RWPE1 (cell line): ENCODE measurements around the gene KRT39.

Experiments used
- CTCF ChIA-PET: fragments of 350-600 bp; sonication (Branson Sonifier 250); formaldehyde crosslinking; extraction: SDS; loops from one replicate; lab custom pipeline; 2021; lab: Yijun Ruan, JAX
- POLR2A ChIA-PET: fragments of 400-600 bp; formaldehyde crosslinking; extraction: SDS; loops from one replicate; lab custom pipeline; 2020; ENCODE audit warnings: antibody characterized with exemption; ENCODE audit not compliant: low non-redundant PET; lab: Yijun Ruan, JAX
- DNase-seq: peaks from one replicate; pipeline ENCODE4 v3.0.0; 2012; ENCODE audit warnings: low spot score
- H3K27ac ChIP-seq: fragments of 450-650 bp; 2 replicates; pipeline ENCODE4 v1.5.1; 2017
- CTCF ChIP-seq: fragments of 450-650 bp; conservative IDR thresholded peaks from 2 replicates; pipeline ENCODE4 v1.5.1; 2017; ENCODE audit warnings: low read depth, mild to moderate bottlenecking

Gene KRT39

DNA sequence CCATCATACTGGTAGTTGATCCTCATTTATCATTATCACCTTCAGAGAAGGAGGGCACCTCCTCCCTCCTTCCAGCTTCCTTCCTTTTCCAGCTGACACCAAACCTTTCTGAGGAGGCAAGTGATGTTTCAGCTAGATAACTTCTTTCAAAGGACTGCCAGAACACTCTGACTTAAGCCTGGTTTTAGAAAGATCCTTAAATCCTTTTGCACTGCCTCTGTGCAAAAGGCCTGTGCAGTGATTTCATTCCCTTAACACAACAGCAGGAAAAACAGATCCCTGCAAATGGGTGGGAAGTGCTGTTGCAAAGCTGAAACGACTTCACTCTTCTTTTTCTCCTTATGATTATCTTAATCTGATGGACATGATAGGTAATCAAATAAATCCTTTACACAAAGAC is 22.2 kb downstream of the KRT39 start:
- ChIA-PET POLR2A (no interaction called here), CTCF (no interaction called here)
- DNase-seq: no peak
- no peak for TF ChIP-seq CTCF
- no peak overlapping the region for H3K27ac ChIP-seq

DNA sequence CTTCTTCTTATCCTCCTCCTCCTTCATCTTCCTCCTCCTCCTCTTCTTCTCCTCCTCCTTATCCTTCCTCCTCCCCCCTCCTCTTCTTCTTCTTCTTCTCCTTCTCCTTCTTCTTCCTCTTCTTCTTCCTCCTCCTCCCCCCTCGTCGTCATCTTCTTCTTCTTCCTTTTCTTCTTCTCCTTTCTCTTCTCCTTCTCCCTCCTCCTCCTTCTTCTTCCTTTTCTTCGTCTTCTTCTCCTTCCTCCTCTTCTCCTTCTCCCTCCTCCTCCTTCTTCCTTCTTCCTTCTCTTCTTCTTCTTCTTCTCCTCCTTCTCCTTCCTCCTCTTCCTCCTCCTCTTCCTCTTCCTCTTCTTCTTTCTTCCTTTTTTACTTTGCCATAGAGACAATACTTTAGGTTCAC is 24.2 kb downstream of the KRT39 start:
- CTCF ChIA-PET: no interaction called here
- no peak for DNase-seq
- no peak for TF ChIP-seq CTCF
- POLR2A ChIA-PET: no interaction called here
- H3K27ac ChIP-seq: no peak overlapping the region

GRCh38 chr17:40940266-40940665 is 26.5 kb downstream of the KRT39 start:
- H3K27ac ChIP-seq: no peak overlapping the region
- no peak for DNase-seq
- POLR2A ChIA-PET: no interaction called here
- TF ChIP-seq CTCF: no peak
- CTCF ChIA-PET: interaction anchor here (0.5 kb wide), 1 partner anchor 722 kb away, joined by 3 read pairs; no protein-coding TSS in a partner anchor

DNA sequence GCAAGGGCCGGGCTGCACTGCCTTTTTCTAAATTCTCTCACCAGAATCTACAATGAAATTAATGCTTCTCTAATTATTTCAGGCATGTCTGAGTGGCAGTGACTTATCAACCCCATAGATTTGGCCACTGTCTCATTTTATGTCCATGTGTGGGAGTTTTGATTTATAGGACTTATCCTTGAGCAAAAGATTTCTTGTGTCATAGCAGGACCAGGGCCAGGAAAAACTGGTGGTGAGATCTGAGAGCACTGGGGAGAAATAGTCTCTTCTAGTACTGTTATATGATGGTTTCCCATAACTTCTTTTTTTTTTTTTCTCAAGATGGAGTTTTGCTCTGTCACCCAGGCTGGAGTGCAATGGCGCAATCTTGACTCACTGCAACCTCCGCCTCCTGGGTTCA is 27.8 kb downstream of the KRT39 start:
- no peak overlapping the region for H3K27ac ChIP-seq
- CTCF ChIA-PET: no interaction called here
- no peak for DNase-seq
- no peak for TF ChIP-seq CTCF
- POLR2A ChIA-PET: no interaction called here

DNA sequence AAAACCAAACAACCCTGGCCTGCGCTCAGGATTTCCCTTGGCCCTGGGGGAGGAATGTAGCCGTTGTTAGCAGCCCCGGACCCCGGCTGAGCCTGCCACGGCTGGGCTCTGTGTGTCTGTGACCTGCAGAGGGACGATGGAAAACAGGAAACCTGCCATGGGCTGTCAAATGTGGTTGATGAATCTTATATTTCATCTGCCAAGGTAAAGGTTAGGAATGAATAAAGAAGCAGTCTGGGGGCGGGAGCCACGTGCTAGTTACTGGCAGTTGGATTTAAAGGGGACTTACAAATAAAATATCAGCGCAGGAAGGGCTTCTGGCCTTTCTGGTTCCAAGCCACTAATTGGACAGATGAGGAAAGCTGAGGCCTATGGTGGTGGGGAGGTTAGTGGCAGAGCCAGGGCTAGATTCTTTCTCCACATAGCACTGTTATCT is 29.3 kb downstream of the KRT39 start, which contains the start of gene KRT23:
KRT23 (minus strand) TSS at position 263 of the 436 bp plus-strand sequence. CDS start 1,043 bp downstream, outside the sequence.
- TF ChIP-seq CTCF: no peak
- DNase-seq: no peak
- ChIA-PET CTCF (no interaction called here), POLR2A (no interaction called here)
- no peak within 1 kb of the TSS for H3K27ac ChIP-seq

DNA sequence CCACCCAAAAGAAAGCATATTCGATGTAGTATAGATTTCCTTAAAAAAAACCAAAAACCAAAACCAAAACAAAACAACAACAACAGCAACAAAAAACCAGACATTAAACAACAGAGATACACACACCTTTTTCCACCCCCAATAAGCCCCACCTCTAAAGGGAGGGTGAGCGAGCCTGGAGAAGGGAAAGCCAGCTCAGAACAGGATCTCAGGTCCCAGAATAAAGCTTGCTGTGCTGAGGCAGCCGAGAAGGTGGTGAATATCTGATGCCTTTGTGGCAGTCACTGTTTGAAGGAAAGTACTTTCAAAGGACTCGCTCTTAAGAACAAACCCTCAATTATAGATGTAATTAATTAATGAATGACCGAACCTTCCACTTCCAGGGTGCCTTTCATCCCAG is 29.8 kb downstream of the KRT39 start:
- POLR2A ChIA-PET: no interaction called here
- no peak for TF ChIP-seq CTCF
- CTCF ChIA-PET: no interaction called here
- DNase-seq: no peak
- no peak overlapping the region for H3K27ac ChIP-seq
